ENCODE results near the gene PAK1.

GRCh38 chr11:77310721-77311120 lies 163.2 kb downstream of the PAK1 start:
- TF ChIP-seq, protein P1, sequence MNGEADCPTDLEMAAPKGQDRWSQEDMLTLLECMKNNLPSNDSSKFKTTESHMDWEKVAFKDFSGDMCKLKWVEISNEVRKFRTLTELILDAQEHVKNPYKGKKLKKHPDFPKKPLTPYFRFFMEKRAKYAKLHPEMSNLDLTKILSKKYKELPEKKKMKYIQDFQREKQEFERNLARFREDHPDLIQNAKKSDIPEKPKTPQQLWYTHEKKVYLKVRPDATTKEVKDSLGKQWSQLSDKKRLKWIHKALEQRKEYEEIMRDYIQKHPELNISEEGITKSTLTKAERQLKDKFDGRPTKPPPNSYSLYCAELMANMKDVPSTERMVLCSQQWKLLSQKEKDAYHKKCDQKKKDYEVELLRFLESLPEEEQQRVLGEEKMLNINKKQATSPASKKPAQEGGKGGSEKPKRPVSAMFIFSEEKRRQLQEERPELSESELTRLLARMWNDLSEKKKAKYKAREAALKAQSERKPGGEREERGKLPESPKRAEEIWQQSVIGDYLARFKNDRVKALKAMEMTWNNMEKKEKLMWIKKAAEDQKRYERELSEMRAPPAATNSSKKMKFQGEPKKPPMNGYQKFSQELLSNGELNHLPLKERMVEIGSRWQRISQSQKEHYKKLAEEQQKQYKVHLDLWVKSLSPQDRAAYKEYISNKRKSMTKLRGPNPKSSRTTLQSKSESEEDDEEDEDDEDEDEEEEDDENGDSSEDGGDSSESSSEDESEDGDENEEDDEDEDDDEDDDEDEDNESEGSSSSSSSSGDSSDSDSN (IDR thresholded peaks at IDR 0.05; ENCODE audit: borderline replicate concordance in 1 of 2, low read depth in 2 of 2, low read length in 2 of 2): no peak
- TF ChIP-seq SNAPC5 (CRISPR knock-in tag; IDR thresholded peaks at IDR 0.05) (no peak), USF1 (CRISPR knock-in tag; IDR thresholded peaks at IDR 0.05) (no peak)
- TF ChIP-seq, protein P2, sequence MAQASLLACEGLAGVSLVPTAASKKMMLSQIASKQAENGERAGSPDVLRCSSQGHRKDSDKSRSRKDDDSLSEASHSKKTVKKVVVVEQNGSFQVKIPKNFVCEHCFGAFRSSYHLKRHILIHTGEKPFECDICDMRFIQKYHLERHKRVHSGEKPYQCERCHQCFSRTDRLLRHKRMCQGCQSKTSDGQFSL (CRISPR knock-in tag; IDR thresholded peaks at IDR 0.05): no peak
- TF ChIP-seq, protein P2 (tag; IDR thresholded peaks at IDR 0.05): no peak
- TF ChIP-seq, protein P3, sequence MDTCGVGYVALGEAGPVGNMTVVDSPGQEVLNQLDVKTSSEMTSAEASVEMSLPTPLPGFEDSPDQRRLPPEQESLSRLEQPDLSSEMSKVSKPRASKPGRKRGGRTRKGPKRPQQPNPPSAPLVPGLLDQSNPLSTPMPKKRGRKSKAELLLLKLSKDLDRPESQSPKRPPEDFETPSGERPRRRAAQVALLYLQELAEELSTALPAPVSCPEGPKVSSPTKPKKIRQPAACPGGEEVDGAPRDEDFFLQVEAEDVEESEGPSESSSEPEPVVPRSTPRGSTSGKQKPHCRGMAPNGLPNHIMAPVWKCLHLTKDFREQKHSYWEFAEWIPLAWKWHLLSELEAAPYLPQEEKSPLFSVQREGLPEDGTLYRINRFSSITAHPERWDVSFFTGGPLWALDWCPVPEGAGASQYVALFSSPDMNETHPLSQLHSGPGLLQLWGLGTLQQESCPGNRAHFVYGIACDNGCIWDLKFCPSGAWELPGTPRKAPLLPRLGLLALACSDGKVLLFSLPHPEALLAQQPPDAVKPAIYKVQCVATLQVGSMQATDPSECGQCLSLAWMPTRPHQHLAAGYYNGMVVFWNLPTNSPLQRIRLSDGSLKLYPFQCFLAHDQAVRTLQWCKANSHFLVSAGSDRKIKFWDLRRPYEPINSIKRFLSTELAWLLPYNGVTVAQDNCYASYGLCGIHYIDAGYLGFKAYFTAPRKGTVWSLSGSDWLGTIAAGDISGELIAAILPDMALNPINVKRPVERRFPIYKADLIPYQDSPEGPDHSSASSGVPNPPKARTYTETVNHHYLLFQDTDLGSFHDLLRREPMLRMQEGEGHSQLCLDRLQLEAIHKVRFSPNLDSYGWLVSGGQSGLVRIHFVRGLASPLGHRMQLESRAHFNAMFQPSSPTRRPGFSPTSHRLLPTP (IDR thresholded peaks at IDR 0.05; ENCODE audit: borderline replicate concordance, extremely low read depth, insufficient read length): no peak
